Activated T-cell treated with anti-CD3 and anti-CD28 coated beads, Interleukin-2, amount 50 U/mL, for 4 hours (primary cell): ENCODE measurements around the gene RHOH. TPM values are rescaled to one million over a fixed set of nuclear protein-coding genes. Genes with fewer than 3 reads are reported as not detected.
A peak's percentile ranks its signal among the peaks of the same experiment; 100 is the strongest.

ENCODE experiments used
- ATAC-seq, 2 donors: fragments of 200-7000 bp; cut with Tn5 transposase; one replicate each; pipeline ENCODE4 v1.10.0; 2021
- DNase-seq: peaks from one replicate; pipeline ENCODE4 v3.0.0-alpha.2; 2020
- H3K27me3 Mint-ChIP-seq: one replicate; pipeline ENCODE4 v1.8.0; 2021; ENCODE audit warnings: low read depth, mixed read lengths
- H3K36me3 Mint-ChIP-seq: one replicate; pipeline ENCODE4 v1.8.0; 2022; ENCODE audit warnings: mixed read lengths; ENCODE audit not compliant: insufficient read depth
- H3K4me1 Mint-ChIP-seq: one replicate; pipeline ENCODE4 v1.8.0; 2021; ENCODE audit warnings: low read depth, mixed read lengths
- H3K4me3 Mint-ChIP-seq: one replicate; pipeline ENCODE4 v1.8.0; 2021; ENCODE audit warnings: mild to moderate bottlenecking, moderate library complexity, mixed read lengths
- H3K9me3 Mint-ChIP-seq: one replicate; pipeline ENCODE4 v1.8.0; 2021; ENCODE audit warnings: mixed read lengths
- total RNA-seq, 3 donors: library from RNA; stranded (reverse); gene quantifications; one replicate each; pipeline ENCODE4 v1.2.1, GENCODE V29; 2021

The RHOH gene
- total RNA-seq, 3 donors from 2014 or later: 164 to 204 (median 170) TPM

DNA sequence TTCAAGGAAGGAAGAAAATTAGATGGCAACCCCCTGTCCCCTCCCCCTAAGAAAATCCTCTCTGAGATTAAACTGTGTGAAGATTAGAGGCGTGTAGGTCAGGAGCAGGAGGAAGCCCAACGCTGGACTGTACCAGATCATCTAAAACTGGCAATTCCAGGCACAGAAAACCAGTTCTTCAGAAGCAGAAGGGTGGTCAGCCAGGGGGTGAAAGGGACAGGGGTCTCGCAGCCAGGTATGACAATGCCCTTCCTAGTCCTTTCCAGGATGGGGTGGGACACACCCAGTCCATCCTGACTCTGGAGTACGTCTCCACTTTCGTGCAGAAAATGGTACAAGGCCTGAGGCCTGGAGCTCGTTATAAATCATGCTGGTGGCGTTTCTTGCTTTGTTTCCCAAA, 3.3 kb upstream of the RHOH start:
- DNase-seq (no peak), ATAC-seq (no peak)
- no peaks in the 10 kb centered on the region for H3K9me3 Mint-ChIP-seq
- no peaks in the 10 kb centered on the region for H3K27me3 Mint-ChIP-seq
- peaks cover 69% of the 10 kb centered on the region for H3K4me1 Mint-ChIP-seq
- H3K4me3 Mint-ChIP-seq: peak overlapping the region; percentile 100
- peaks cover 11% of the 10 kb centered on the region for H3K36me3 Mint-ChIP-seq

DNA sequence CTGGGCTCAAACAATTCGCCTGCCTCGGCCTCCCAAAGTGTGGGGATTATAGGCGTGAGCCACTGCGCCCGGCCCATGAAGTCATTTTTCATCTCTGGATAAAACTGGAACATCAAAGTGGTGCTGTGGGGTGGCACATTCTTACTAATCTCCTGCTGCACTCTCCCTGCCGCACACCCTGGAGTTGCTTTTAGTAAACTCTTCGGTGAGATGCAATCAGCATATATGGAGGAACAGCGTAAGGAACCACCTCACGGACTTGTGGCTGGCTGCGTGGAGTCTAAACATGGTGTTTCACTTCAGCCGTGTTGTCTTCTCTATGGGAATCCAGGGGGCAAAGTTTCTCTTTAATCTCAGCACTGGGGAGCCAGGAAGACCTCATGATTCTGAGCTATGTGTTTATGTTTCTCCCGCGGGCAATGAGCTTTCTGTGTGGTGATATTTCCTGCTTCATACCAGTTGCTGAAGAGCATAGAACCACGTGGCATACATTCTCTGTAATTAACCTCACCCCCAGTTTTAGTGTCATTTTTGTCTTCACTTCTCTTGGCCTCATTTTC, 2.1 kb upstream of the RHOH start:
- H3K9me3 Mint-ChIP-seq: no peaks in the 10 kb centered on the region
- peak; percentile 29 to 35 for ATAC-seq
- peaks cover 64% of the 10 kb centered on the region for H3K4me1 Mint-ChIP-seq
- no peaks in the 10 kb centered on the region for H3K27me3 Mint-ChIP-seq
- H3K36me3 Mint-ChIP-seq: peaks cover 18% of the 10 kb centered on the region
- no peak for DNase-seq
- H3K4me3 Mint-ChIP-seq: peak overlapping the region; percentile 100

DNA sequence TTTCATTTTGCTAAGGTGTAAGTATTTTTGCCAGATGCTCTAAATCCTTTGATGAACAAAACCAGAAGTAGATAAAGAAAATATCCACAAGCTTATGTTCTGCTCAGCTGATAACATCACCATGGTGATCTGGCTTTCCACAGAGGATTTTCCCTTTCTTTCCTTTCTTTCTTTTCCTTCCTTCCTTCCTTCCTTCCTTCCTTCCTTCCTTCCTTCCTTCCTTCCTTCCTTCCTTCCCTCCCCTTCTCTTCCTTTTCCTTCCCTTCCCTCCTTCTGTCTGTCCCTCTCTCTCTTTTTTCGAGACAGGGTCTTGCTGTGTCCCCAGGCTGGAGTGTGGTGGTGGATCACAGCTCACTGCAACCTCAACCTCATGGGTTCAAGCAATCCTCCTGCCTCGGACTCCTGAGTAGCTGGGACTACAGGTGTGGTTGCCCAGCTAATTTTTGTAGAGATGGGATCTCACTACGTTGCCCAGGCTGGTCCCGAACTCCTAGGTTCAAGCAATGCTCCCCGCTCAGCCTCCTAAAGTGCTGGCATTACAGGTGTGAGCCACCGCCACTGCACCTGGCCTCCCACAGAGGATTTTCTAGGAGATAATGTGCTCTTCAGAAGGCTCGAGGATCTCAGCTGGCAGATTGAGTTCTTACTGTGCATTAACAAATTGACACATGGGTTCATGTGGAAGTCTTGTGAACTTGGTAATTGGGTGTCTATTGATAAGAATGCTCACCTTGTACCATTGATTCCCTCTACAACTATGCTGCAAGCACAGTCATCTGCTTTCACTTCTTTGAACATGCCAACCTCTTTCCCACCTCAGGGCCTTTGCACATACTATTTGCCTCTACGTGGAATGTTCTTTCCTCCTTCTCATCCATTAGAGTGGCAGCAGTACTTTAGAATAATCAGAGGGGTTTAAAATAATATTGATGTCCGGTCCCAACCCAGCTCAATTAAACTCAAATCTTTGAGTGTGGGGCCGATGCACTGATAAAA, 1.4 kb upstream of the RHOH start:
- DNase-seq (no peak), ATAC-seq (no peak)
- Mint-ChIP-seq H3K4me3 (peak overlapping the region; percentile 100), H3K4me1 (peaks cover 58% of the 10 kb centered on the region), H3K27me3 (no peaks in the 10 kb centered on the region), H3K36me3 (peaks cover 23% of the 10 kb centered on the region), H3K9me3 (no peaks in the 10 kb centered on the region)

GRCh38 chr4:40196272-40196671, 559 bp upstream of the RHOH start:
- Mint-ChIP-seq H3K4me1 (peaks cover 54% of the 10 kb centered on the region), H3K9me3 (no peaks in the 10 kb centered on the region), H3K4me3 (peak overlapping the region; percentile 100), H3K36me3 (peaks cover 31% of the 10 kb centered on the region), H3K27me3 (no peaks in the 10 kb centered on the region)
- ATAC-seq (no peak), DNase-seq (no peak)

- DNase-seq (no peak), ATAC-seq (peak; percentile 32 to 36)
- peaks cover 41% of the 10 kb centered on the region for H3K36me3 Mint-ChIP-seq
These were observed 1.3 kb downstream of the RHOH start for GRCh38 chr4:40197879-40198689.

GRCh38 chr4:40199179-40199670, 2.4 kb downstream of the RHOH start:
- Mint-ChIP-seq H3K4me3 (peak overlapping the region; percentile 100), H3K36me3 (peaks cover 48% of the 10 kb centered on the region), H3K9me3 (no peaks in the 10 kb centered on the region), H3K27me3 (no peaks in the 10 kb centered on the region), H3K4me1 (peaks cover 43% of the 10 kb centered on the region)
- DNase-seq (no peak), ATAC-seq (no peak)

More at GRCh38 chr4:40197879-40198689, 1.3 kb downstream of the RHOH start:
- Mint-ChIP-seq H3K4me1 (peaks cover 46% of the 10 kb centered on the region), H3K4me3 (peak overlapping the region; percentile 100), H3K27me3 (no peaks in the 10 kb centered on the region), H3K9me3 (no peaks in the 10 kb centered on the region)

- peak overlapping the region; percentile 100 for H3K4me3 Mint-ChIP-seq
- no peaks in the 10 kb centered on the region for H3K27me3 Mint-ChIP-seq
- DNase-seq (peak; percentile 55), ATAC-seq (peak; percentile 55)
- peaks cover 43% of the 10 kb centered on the region for H3K4me1 Mint-ChIP-seq
- peaks cover 58% of the 10 kb centered on the region for H3K36me3 Mint-ChIP-seq
- H3K9me3 Mint-ChIP-seq: no peaks in the 10 kb centered on the region
These were observed 3.4 kb downstream of the RHOH start for GRCh38 chr4:40199999-40200874.

DNA sequence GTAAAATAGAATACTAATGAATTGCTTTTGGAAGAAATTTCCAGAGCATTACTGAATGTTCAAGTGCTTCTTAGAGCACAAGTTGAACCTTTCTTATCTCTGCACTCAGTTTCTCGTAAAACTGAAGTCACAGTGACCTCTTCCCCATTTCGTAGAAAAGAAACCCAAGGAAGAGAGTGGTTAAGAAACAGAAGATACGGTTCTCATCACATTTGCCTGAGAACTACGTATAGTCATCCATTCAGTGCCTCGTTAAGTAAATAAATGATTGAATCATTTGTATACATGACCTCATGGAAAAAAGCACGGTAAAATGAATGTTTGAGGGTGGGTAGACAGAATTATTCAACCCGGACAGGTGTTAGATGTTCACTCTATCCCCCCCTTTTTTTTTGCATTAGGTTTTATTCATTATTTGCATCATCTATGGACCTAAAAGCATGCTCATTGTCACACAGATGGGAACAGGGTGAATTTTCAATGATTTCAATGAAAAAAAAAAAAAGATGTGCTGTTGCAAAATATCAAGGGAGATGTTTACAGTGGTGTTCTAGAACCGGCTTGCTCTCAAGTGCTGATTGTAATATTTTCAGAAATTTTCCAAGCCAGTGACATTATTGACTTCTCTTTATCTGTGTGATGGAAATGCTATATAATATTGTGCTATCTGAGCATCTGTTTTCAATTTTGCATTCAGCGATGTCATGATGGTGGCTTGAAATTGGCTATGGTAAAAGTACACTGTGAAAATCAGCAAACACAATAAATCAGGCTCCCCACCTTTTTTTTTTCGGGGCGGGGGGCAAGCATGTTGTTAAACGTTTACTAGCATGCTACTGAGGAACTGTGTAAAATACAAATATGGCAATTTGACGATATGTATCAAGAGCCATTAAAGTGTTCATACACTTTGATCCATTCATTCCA, 4.3 kb downstream of the RHOH start:
- Mint-ChIP-seq H3K9me3 (no peaks in the 10 kb centered on the region), H3K4me1 (peaks cover 43% of the 10 kb centered on the region), H3K27me3 (no peaks in the 10 kb centered on the region), H3K4me3 (peak overlapping the region; percentile 100), H3K36me3 (peaks cover 64% of the 10 kb centered on the region)
- no peak for DNase-seq
- ATAC-seq: peak; percentile 17

DNA sequence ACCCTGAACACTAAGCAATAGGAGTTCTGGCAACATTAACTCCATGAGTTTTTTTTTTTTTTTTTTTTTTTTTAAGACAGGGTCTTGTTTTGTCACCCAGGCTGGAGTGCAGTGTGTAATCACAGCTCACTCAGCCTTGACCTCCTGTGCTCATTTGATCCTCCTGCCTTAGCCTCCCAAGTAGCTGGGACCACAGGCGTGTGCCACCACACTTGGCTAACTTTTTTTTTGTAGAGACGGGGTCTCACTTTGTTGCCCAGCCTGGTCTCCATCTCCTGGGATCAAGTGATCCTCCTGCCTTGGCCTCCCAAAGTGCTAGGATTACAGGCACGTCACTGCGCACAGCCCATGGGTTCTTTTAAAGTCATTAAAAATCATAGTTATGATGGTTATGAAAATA, 5.1 kb downstream of the RHOH start:
- no peak for ATAC-seq
- H3K27me3 Mint-ChIP-seq: no peaks in the 10 kb centered on the region
- no peaks in the 10 kb centered on the region for H3K9me3 Mint-ChIP-seq
- H3K36me3 Mint-ChIP-seq: peaks cover 65% of the 10 kb centered on the region
- peaks cover 42% of the 10 kb centered on the region for H3K4me1 Mint-ChIP-seq
- peak overlapping the region; percentile 100 for H3K4me3 Mint-ChIP-seq
- DNase-seq: no peak

DNA sequence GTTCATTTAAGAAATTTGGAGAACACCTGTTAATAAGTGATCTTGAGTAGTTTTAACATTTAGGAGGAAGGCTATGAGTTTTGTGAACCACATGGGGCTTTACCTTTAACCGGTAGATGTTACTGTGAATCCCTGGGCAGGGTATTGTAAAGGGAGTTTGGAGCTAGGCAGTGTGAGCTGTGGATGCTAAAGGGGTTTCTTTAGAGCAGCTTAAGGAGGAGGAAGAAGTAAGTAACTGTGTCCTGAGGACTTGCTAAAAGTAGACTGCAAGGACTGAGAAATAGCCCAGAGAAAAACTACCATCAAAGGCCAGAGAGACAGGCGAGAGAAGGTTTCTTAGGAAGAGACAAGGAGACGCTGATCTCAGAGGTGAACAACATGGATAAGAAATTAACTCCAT, 5.6 kb downstream of the RHOH start:
- DNase-seq (no peak), ATAC-seq (no peak)
- peak overlapping the region; percentile 100 for H3K4me3 Mint-ChIP-seq
- H3K4me1 Mint-ChIP-seq: peaks cover 47% of the 10 kb centered on the region
- no peaks in the 10 kb centered on the region for H3K27me3 Mint-ChIP-seq
- no peaks in the 10 kb centered on the region for H3K9me3 Mint-ChIP-seq
- peaks cover 70% of the 10 kb centered on the region for H3K36me3 Mint-ChIP-seq

DNA sequence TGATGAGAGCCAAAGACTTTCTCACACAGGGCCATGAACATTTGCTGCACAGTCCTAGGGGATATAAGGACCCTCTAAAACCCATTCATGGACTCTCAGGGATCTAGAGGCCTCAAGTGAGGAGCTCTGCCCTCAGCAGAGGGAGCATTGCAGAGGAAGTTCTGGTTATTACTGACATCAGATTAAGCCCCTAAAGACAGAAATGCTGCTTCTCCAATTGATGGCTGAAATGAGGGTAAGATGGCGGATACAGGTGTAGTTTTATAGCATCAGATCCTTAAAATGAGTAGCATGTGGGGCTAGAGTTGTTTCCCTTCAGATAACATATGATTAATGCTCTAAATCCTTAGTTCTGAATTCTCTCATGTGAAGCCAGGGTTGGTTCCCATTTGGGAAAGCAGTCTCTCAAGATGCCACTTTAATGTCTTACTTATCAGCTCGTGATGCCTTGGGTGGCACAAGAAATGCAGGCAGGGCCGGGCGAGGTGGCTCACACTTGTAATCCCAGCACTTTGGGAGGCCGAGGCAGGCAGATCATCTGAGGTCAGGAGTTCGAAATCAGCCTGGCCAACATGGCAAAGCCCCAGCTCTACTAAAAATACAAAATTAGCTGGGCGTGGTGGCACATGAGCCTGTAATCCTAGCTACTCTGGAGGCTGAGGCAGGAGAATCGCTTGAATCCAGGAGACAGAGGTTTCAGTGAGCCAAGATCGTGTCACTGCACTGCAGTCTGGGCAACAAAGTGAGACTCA, 7.9 kb downstream of the RHOH start:
- DNase-seq (no peak), ATAC-seq (no peak)
- peak overlapping the region; percentile 100 for H3K4me3 Mint-ChIP-seq
- H3K36me3 Mint-ChIP-seq: peaks cover 65% of the 10 kb centered on the region
- peaks cover 60% of the 10 kb centered on the region for H3K4me1 Mint-ChIP-seq
- no peaks in the 10 kb centered on the region for H3K27me3 Mint-ChIP-seq
- no peaks in the 10 kb centered on the region for H3K9me3 Mint-ChIP-seq
